SK-N-SH (cell line): ENCODE data around the gene RALY. TPM values are rescaled to one million over a fixed set of nuclear protein-coding genes. Genes with fewer than 3 reads are reported as not detected.

Experiments
- CTCF ChIA-PET: fragments of 300-600, 350-600 bp; formaldehyde crosslinking; extraction: SDS; loops from one replicate; lab custom pipeline; 2021; lab: Yijun Ruan, JAX
- POLR2A ChIA-PET: fragments of 350-600 bp; sonication (Branson Sonifier 250); formaldehyde crosslinking; extraction: SDS; loops from one replicate; lab custom pipeline; 2020; ENCODE audit warnings: antibody characterized with exemption, inconsistent platforms; lab: Yijun Ruan, JAX
- DNase-seq: peaks from one replicate; pipeline ENCODE4 v3.0.0; 2012
- H2AFZ ChIP-seq: fragments of 200-600 bp; sonication (generic); 2 replicates; pipeline ENCODE4 v1.8.1; 2016; ENCODE audit warnings: antibody characterized with exemption, mild to moderate bottlenecking, low read depth
- H3F3A ChIP-seq: fragments of 200-600 bp; sonication (generic); replicated peaks from 2 replicates; pipeline ENCODE3; 2016; ENCODE audit warnings: antibody characterized with exemption, mild to moderate bottlenecking; ENCODE audit not compliant: insufficient read depth
- H3K27ac ChIP-seq, 2 experiments: fragments of 200-500 bp in 1 of 2; fragments of 200-600 bp in 1 of 2; sonication (Bioruptor generic) in 1 of 2; sonication (generic), shearing (Covaris generic) in 1 of 2; 2 replicates each; pipeline versions ENCODE4 v1.5.1 to v1.6.1; 2014 to 2016; ENCODE audit warnings: low read depth in 2 of 2, inconsistent platforms in 1 of 2, low read length in 1 of 2, mild to moderate bottlenecking in 1 of 2, mixed read lengths in 1 of 2
- H3K27me3 ChIP-seq: fragments of 200-600 bp; sonication (generic), shearing (Covaris generic); 2 replicates; pipeline ENCODE4 v1.6.1; 2016; ENCODE audit warnings: mixed run types; ENCODE audit not compliant: insufficient read depth
- H3K36me3 ChIP-seq, 2 experiments: fragments of 200-500 bp in 1 of 2; fragments of 200-600 bp in 1 of 2; sonication (Bioruptor generic) in 1 of 2; sonication (generic) in 1 of 2; replicated peaks in 1 of 2; 2 replicates each; pipeline versions ENCODE3 to v1.5.1; 2014 to 2016; ENCODE audit warnings: low read length in 1 of 2, mild to moderate bottlenecking in 1 of 2; ENCODE audit not compliant: insufficient read depth in 2 of 2, control insufficient read depth in 1 of 2
- H3K4me1 ChIP-seq, 2 experiments: fragments of 200-500 bp in 1 of 2; fragments of 200-600 bp in 1 of 2; sonication (Bioruptor generic) in 1 of 2; sonication (generic), shearing (Covaris generic) in 1 of 2; 2 replicates each; pipeline versions ENCODE4 v1.5.1 to v1.6.1; 2014 to 2016; ENCODE audit warnings: low read depth in 1 of 2, low read length in 1 of 2, mixed run types in 1 of 2; ENCODE audit not compliant: insufficient read depth in 2 of 2, control insufficient read depth in 1 of 2
- H3K4me2 ChIP-seq: fragments of 200-600 bp; sonication (generic), shearing (Covaris generic); 2 replicates; pipeline ENCODE4 v1.6.1; 2017; ENCODE audit warnings: mixed run types
- H3K4me3 ChIP-seq, 2 experiments: fragments of 200-500 bp in 1 of 2; fragments of 200-600 bp in 1 of 2; sonication (Bioruptor generic) in 1 of 2; sonication (generic), shearing (Covaris generic) in 1 of 2; 2 replicates each; pipeline versions ENCODE4 v1.5.1 to v1.8.1; 2014 to 2016; ENCODE audit warnings: low read depth in 2 of 2, inconsistent platforms in 1 of 2, low read length in 1 of 2, mild to moderate bottlenecking in 1 of 2, mixed read lengths in 1 of 2, moderate library complexity in 1 of 2
- H3K79me2 ChIP-seq: fragments of 200-600 bp; sonication (generic); 2 replicates; pipeline ENCODE4 v1.8.1; 2017; ENCODE audit warnings: mild to moderate bottlenecking; ENCODE audit not compliant: insufficient read depth
- H3K9ac ChIP-seq: fragments of 200-600 bp; sonication (generic); 2 replicates; pipeline ENCODE4 v1.6.1; 2017; ENCODE audit warnings: mixed run types
- H3K9me2 ChIP-seq: fragments of 200-600 bp; sonication (generic); 2 replicates; pipeline ENCODE4 v1.6.1; 2017; ENCODE audit warnings: mixed run types
- H3K9me3 ChIP-seq: fragments of 200-600 bp; sonication (generic); 2 replicates; pipeline ENCODE4 v1.6.1; 2017; ENCODE audit warnings: mixed run types, mild to moderate bottlenecking, moderate library complexity
- H4K20me1 ChIP-seq: fragments of 200-600 bp; sonication (generic); 2 replicates; pipeline ENCODE4 v1.6.1; 2017; ENCODE audit warnings: mild to moderate bottlenecking, mixed run types; ENCODE audit not compliant: insufficient read depth
- CHD2 ChIP-seq: fragments of 150-350 bp; IDR thresholded peaks from 2 replicates; pipeline ENCODE4 v1.6.1; 2018; ENCODE audit warnings: low read length; ENCODE audit not compliant: partially characterized antibody
- CTCF ChIP-seq: fragments of 200-600 bp; sonication (generic); IDR thresholded peaks from 2 replicates; pipeline ENCODE4 v1.6.1; 2017; ENCODE audit warnings: antibody characterized with exemption, mild to moderate bottlenecking, moderate library complexity
- ELF1 ChIP-seq: IDR thresholded peaks from 2 replicates; pipeline ENCODE4 v1.4.0; 2012
- EP300 ChIP-seq, 2 experiments: IDR thresholded peaks; 2 replicates each; pipeline versions ENCODE4 v1.4.0 to v1.6.1; 2012; ENCODE audit warnings: borderline replicate concordance in 1 of 2, low read depth in 1 of 2, low read length in 1 of 2
- EZH2phosphoT487 ChIP-seq: fragments of 200-600 bp; sonication (generic); IDR thresholded peaks from 2 replicates; pipeline ENCODE4 v1.6.1; 2017; ENCODE audit warnings: low read depth, mixed run types, mild to moderate bottlenecking, antibody characterized with exemption, moderate library complexity, borderline replicate concordance
- FOSL2 ChIP-seq: IDR thresholded peaks from 2 replicates; pipeline ENCODE4 v1.4.0; 2012; ENCODE audit warnings: low read depth, mild to moderate bottlenecking, moderate library complexity, borderline replicate concordance
- JUND ChIP-seq: IDR thresholded peaks from 2 replicates; pipeline ENCODE4 v1.4.0; 2012
- REST ChIP-seq: IDR thresholded peaks from 2 replicates; pipeline ENCODE4 v1.6.1; 2012; ENCODE audit warnings: mild to moderate bottlenecking, low read depth, low read length, moderate library complexity
- RXRA ChIP-seq: IDR thresholded peaks from 2 replicates; pipeline ENCODE4 v1.4.0; 2012; ENCODE audit warnings: low read depth, mild to moderate bottlenecking, borderline replicate concordance
- SMC3 ChIP-seq: IDR thresholded peaks from 2 replicates; pipeline ENCODE4 v1.6.1; 2012; ENCODE audit warnings: low read depth, low read length, improper control_type of control experiment
- TCF12 ChIP-seq: IDR thresholded peaks from 2 replicates; pipeline ENCODE4 v1.4.0; 2012
- USF1 ChIP-seq: IDR thresholded peaks from 2 replicates; pipeline ENCODE4 v1.4.0; 2012; ENCODE audit warnings: low read depth, borderline replicate concordance
- YY1 ChIP-seq: IDR thresholded peaks from 2 replicates; pipeline ENCODE4 v1.4.0; 2012; ENCODE audit warnings: low read depth, mild to moderate bottlenecking
- WGBS: methylation state at CpG from one replicate; pipeline ENCODE4 v1.1.6; 2017; ENCODE audit warnings: low lambda C conversion rate; 5-methylcytosine and 5-hydroxymethylcytosine counted together
- polyA plus RNA-seq, 3 experiments: library from polyadenylated mRNA; depleted of rRNA; stranded (reverse); fragments of >200 nt; gene quantifications; 2 replicates each; pipeline ENCODE4 v1.2.3, GENCODE V29; 2012

The RALY gene
- polyA plus RNA-seq, 1 of the 3 experiments (the other 2 are of a cell fraction) = 130 TPM

- TF ChIP-seq USF1 (no peak), TCF12 (no peak), EZH2phosphoT487 (no peak), RXRA (no peak), ELF1 (no peak), CTCF (no peak)
Observed at GRCh38 chr20:33983371-33983770, 10.3 kb upstream of the RALY start (continued).

GRCh38 chr20:33984182-33984719, 9.5 kb upstream of the RALY start:
- WGBS = 74% methylated on average over 7 of the region's 7 CpGs
- POLR2A ChIA-PET = interaction anchor here (0.6 to 1.4 kb wide), 2 partner anchors 9 to 121 kb away, joined by 3 read pairs; no protein-coding TSS in a partner anchor
- no peaks in the 10 kb centered on the region for H3F3A ChIP-seq

More at GRCh38 chr20:33984182-33984719, 9.5 kb upstream of the RALY start:
- no peak for DNase-seq
- Histone ChIP-seq H3K9me3 (no peaks in the 10 kb centered on the region), H3K9me2 (no peaks in the 10 kb centered on the region), H3K4me3 (no peak overlapping the region), H3K4me2 (no peak overlapping the region), H3K79me2 (no peaks in the 10 kb centered on the region), H2AFZ (no peak overlapping the region), H3K27me3 (no peaks in the 10 kb centered on the region; the same call in 1 of the 2 replicates), H3K9ac (no peak overlapping the region), H3K4me1 (no peaks in the 10 kb centered on the region), H4K20me1 (no peaks in the 10 kb centered on the region), H3K27ac (no peak overlapping the region), H3K36me3 (no peaks in the 10 kb centered on the region)
- CTCF ChIA-PET = interaction anchor here (1.4 kb wide), 1 partner anchor 85 kb away, joined by 4 read pairs; no protein-coding TSS in a partner anchor
- TF ChIP-seq USF1 (no peak), YY1 (no peak), SMC3 (no peak), JUND (no peak), FOSL2 (no peak), CHD2 (no peak), EP300 (IDR thresholded peaks at IDR 0.05; ENCODE audit: borderline replicate concordance in 1 of 2, low read depth in 1 of 2, low read length in 1 of 2) (no peak), REST (no peak)
